SK-N-SH (cell line): ENCODE data around the gene VASH2. TPM values are rescaled to one million over a fixed set of nuclear protein-coding genes. Genes with fewer than 3 reads are reported as not detected.

Source experiments
- CTCF ChIA-PET: fragments of 300-600, 350-600 bp; formaldehyde crosslinking; extraction: SDS; loops from one replicate; lab custom pipeline; 2021; lab: Yijun Ruan, JAX
- POLR2A ChIA-PET: fragments of 350-600 bp; sonication (Branson Sonifier 250); formaldehyde crosslinking; extraction: SDS; loops from one replicate; lab custom pipeline; 2020; ENCODE audit warnings: antibody characterized with exemption, inconsistent platforms; lab: Yijun Ruan, JAX
- DNase-seq: peaks from one replicate; pipeline ENCODE4 v3.0.0; 2012
- H2AFZ ChIP-seq: fragments of 200-600 bp; sonication (generic); 2 replicates; pipeline ENCODE4 v1.8.1; 2016; ENCODE audit warnings: antibody characterized with exemption, mild to moderate bottlenecking, low read depth
- H3F3A ChIP-seq: fragments of 200-600 bp; sonication (generic); replicated peaks from 2 replicates; pipeline ENCODE3; 2016; ENCODE audit warnings: antibody characterized with exemption, mild to moderate bottlenecking; ENCODE audit not compliant: insufficient read depth
- H3K27ac ChIP-seq, 2 experiments: fragments of 200-500 bp in 1 of 2; fragments of 200-600 bp in 1 of 2; sonication (Bioruptor generic) in 1 of 2; sonication (generic), shearing (Covaris generic) in 1 of 2; 2 replicates each; pipeline versions ENCODE4 v1.5.1 to v1.6.1; 2014 to 2016; ENCODE audit warnings: low read depth in 2 of 2, inconsistent platforms in 1 of 2, low read length in 1 of 2, mild to moderate bottlenecking in 1 of 2, mixed read lengths in 1 of 2
- H3K27me3 ChIP-seq: fragments of 200-600 bp; sonication (generic), shearing (Covaris generic); 2 replicates; pipeline ENCODE4 v1.6.1; 2016; ENCODE audit warnings: mixed run types; ENCODE audit not compliant: insufficient read depth
- H3K36me3 ChIP-seq, 2 experiments: fragments of 200-500 bp in 1 of 2; fragments of 200-600 bp in 1 of 2; sonication (Bioruptor generic) in 1 of 2; sonication (generic) in 1 of 2; replicated peaks in 1 of 2; 2 replicates each; pipeline versions ENCODE3 to v1.5.1; 2014 to 2016; ENCODE audit warnings: low read length in 1 of 2, mild to moderate bottlenecking in 1 of 2; ENCODE audit not compliant: insufficient read depth in 2 of 2, control insufficient read depth in 1 of 2
- H3K4me1 ChIP-seq, 2 experiments: fragments of 200-500 bp in 1 of 2; fragments of 200-600 bp in 1 of 2; sonication (Bioruptor generic) in 1 of 2; sonication (generic), shearing (Covaris generic) in 1 of 2; 2 replicates each; pipeline versions ENCODE4 v1.5.1 to v1.6.1; 2014 to 2016; ENCODE audit warnings: low read depth in 1 of 2, low read length in 1 of 2, mixed run types in 1 of 2; ENCODE audit not compliant: insufficient read depth in 2 of 2, control insufficient read depth in 1 of 2
- H3K4me2 ChIP-seq: fragments of 200-600 bp; sonication (generic), shearing (Covaris generic); 2 replicates; pipeline ENCODE4 v1.6.1; 2017; ENCODE audit warnings: mixed run types
- H3K4me3 ChIP-seq, 2 experiments: fragments of 200-500 bp in 1 of 2; fragments of 200-600 bp in 1 of 2; sonication (Bioruptor generic) in 1 of 2; sonication (generic), shearing (Covaris generic) in 1 of 2; 2 replicates each; pipeline versions ENCODE4 v1.5.1 to v1.8.1; 2014 to 2016; ENCODE audit warnings: low read depth in 2 of 2, inconsistent platforms in 1 of 2, low read length in 1 of 2, mild to moderate bottlenecking in 1 of 2, mixed read lengths in 1 of 2, moderate library complexity in 1 of 2
- H3K79me2 ChIP-seq: fragments of 200-600 bp; sonication (generic); 2 replicates; pipeline ENCODE4 v1.8.1; 2017; ENCODE audit warnings: mild to moderate bottlenecking; ENCODE audit not compliant: insufficient read depth
- H3K9ac ChIP-seq: fragments of 200-600 bp; sonication (generic); 2 replicates; pipeline ENCODE4 v1.6.1; 2017; ENCODE audit warnings: mixed run types
- H3K9me2 ChIP-seq: fragments of 200-600 bp; sonication (generic); 2 replicates; pipeline ENCODE4 v1.6.1; 2017; ENCODE audit warnings: mixed run types
- H3K9me3 ChIP-seq: fragments of 200-600 bp; sonication (generic); 2 replicates; pipeline ENCODE4 v1.6.1; 2017; ENCODE audit warnings: mixed run types, mild to moderate bottlenecking, moderate library complexity
- H4K20me1 ChIP-seq: fragments of 200-600 bp; sonication (generic); 2 replicates; pipeline ENCODE4 v1.6.1; 2017; ENCODE audit warnings: mild to moderate bottlenecking, mixed run types; ENCODE audit not compliant: insufficient read depth
- CTCF ChIP-seq: fragments of 200-600 bp; sonication (generic); IDR thresholded peaks from 2 replicates; pipeline ENCODE4 v1.6.1; 2017; ENCODE audit warnings: antibody characterized with exemption, mild to moderate bottlenecking, moderate library complexity
- ELF1 ChIP-seq: IDR thresholded peaks from 2 replicates; pipeline ENCODE4 v1.4.0; 2012
- EZH2phosphoT487 ChIP-seq: fragments of 200-600 bp; sonication (generic); IDR thresholded peaks from 2 replicates; pipeline ENCODE4 v1.6.1; 2017; ENCODE audit warnings: low read depth, mixed run types, mild to moderate bottlenecking, antibody characterized with exemption, moderate library complexity, borderline replicate concordance
- FOSL2 ChIP-seq: IDR thresholded peaks from 2 replicates; pipeline ENCODE4 v1.4.0; 2012; ENCODE audit warnings: low read depth, mild to moderate bottlenecking, moderate library complexity, borderline replicate concordance
- FOXJ3 ChIP-seq: sonication (generic); formaldehyde crosslinking; IDR thresholded peaks from 2 replicates; pipeline ENCODE4 v1.5.1; 2020; ENCODE audit warnings: mild to moderate bottlenecking, missing genetic modification reagents
- FOXM1 ChIP-seq: IDR thresholded peaks from 2 replicates; pipeline ENCODE4 v1.4.0; 2012; ENCODE audit warnings: low read depth, mild to moderate bottlenecking
- GATA2 ChIP-seq: sonication (generic); formaldehyde crosslinking; IDR thresholded peaks from 2 replicates; pipeline ENCODE4 v1.5.0; 2020; ENCODE audit warnings: mild to moderate bottlenecking, missing genetic modification reagents
- NFIC ChIP-seq: IDR thresholded peaks from 2 replicates; pipeline ENCODE4 v1.4.0; 2012; ENCODE audit warnings: borderline replicate concordance
- REST ChIP-seq: IDR thresholded peaks from 2 replicates; pipeline ENCODE4 v1.6.1; 2012; ENCODE audit warnings: mild to moderate bottlenecking, low read depth, low read length, moderate library complexity
- TCF12 ChIP-seq: IDR thresholded peaks from 2 replicates; pipeline ENCODE4 v1.4.0; 2012
- WGBS: methylation state at CpG from one replicate; pipeline ENCODE4 v1.1.6; 2017; ENCODE audit warnings: low lambda C conversion rate; 5-methylcytosine and 5-hydroxymethylcytosine counted together
- polyA plus RNA-seq, 3 experiments: library from polyadenylated mRNA; depleted of rRNA; stranded (reverse); fragments of >200 nt; gene quantifications; 2 replicates each; pipeline ENCODE4 v1.2.3, GENCODE V29; 2012
- TF ChIP-seq, protein P1 (sequence below): IDR thresholded peaks from 2 replicates; pipeline ENCODE4 v1.4.0; 2012; ENCODE audit warnings: low read depth, borderline replicate concordance
- TF ChIP-seq, protein P2 (sequence below): fragments of 150-350 bp; IDR thresholded peaks from 2 replicates; pipeline ENCODE4 v1.6.1; 2016; ENCODE audit warnings: mild to moderate bottlenecking, low read depth, low read length

The VASH2 gene
- polyA plus RNA-seq, 1 of the 3 experiments (the other 2 are of a cell fraction) = 0.41 TPM

GRCh38 chr1:212928323-212929291 is 21.7 kb upstream of the VASH2 start:
- Histone ChIP-seq H3K9ac (no peak overlapping the region), H3K4me2 (peak overlapping the region; percentile 62), H3K27ac (peak overlapping the region in 1 of 2 experiments; percentile 39; a peak in 2 of 4 replicates), H3K27me3 (no peaks in the 10 kb centered on the region), H2AFZ (peak overlapping the region; percentile 84; the same call in 1 of the 2 replicates), H3K9me2 (no peaks in the 10 kb centered on the region), H3K36me3 (no peaks in the 10 kb centered on the region), H3F3A (no peaks in the 10 kb centered on the region), H3K4me1 (peaks cover 7 to 13% of the 10 kb centered on the region in 2 experiments; a peak in 3 of 4 replicates), H3K9me3 (no peaks in the 10 kb centered on the region), H3K4me3 (no peak overlapping the region), H4K20me1 (no peaks in the 10 kb centered on the region), H3K79me2 (no peaks in the 10 kb centered on the region)
- TF ChIP-seq GATA2 (CRISPR knock-in tag) (peak; percentile 52), FOXM1 (no peak), TCF12 (peak; percentile 24; the same call in 1 of the 2 replicates), FOSL2 (0 out of 2 replicates have a peak, but pooled peaks have one; percentile 3)
- TF ChIP-seq, protein P1, sequence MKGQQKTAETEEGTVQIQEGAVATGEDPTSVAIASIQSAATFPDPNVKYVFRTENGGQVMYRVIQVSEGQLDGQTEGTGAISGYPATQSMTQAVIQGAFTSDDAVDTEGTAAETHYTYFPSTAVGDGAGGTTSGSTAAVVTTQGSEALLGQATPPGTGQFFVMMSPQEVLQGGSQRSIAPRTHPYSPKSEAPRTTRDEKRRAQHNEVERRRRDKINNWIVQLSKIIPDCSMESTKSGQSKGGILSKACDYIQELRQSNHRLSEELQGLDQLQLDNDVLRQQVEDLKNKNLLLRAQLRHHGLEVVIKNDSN = no peak
- TF ChIP-seq, protein P2, sequence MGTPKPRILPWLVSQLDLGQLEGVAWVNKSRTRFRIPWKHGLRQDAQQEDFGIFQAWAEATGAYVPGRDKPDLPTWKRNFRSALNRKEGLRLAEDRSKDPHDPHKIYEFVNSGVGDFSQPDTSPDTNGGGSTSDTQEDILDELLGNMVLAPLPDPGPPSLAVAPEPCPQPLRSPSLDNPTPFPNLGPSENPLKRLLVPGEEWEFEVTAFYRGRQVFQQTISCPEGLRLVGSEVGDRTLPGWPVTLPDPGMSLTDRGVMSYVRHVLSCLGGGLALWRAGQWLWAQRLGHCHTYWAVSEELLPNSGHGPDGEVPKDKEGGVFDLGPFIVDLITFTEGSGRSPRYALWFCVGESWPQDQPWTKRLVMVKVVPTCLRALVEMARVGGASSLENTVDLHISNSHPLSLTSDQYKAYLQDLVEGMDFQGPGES = no peak
- ChIA-PET POLR2A (no interaction called here), CTCF (no interaction called here)
- peak; percentile 49 for DNase-seq
- WGBS = 47% methylated on average over 10 of the region's 10 CpGs

GRCh38 chr1:212930986-212931678 is 19.2 kb upstream of the VASH2 start:
- POLR2A ChIA-PET = no interaction called here
- DNase-seq = no peak
- TF ChIP-seq FOXJ3 (CRISPR knock-in tag) (no peak), ELF1 (no peak), NFIC (no peak), EZH2phosphoT487 (no peak), REST (no peak), CTCF (no peak), GATA2 (CRISPR knock-in tag) (no peak)
- TF ChIP-seq, all 33 proteins: peak for 0
- Histone ChIP-seq H2AFZ (no peak overlapping the region), H3K27me3 (no peaks in the 10 kb centered on the region; the same call in 1 of the 2 replicates), H3F3A (no peaks in the 10 kb centered on the region), H3K79me2 (no peaks in the 10 kb centered on the region), H3K4me3 (no peak overlapping the region), H3K9me2 (no peaks in the 10 kb centered on the region), H3K36me3 (no peaks in the 10 kb centered on the region), H3K9ac (no peak overlapping the region), H3K9me3 (no peaks in the 10 kb centered on the region), H4K20me1 (no peaks in the 10 kb centered on the region), H3K4me1 (peaks cover 7 to 13% of the 10 kb centered on the region in 2 experiments; a peak in 3 of 4 replicates), H3K4me2 (no peak overlapping the region), H3K27ac (no peak overlapping the region)
- 69% methylated on average over 10 of the region's 10 CpGs for WGBS
- CTCF ChIA-PET = interaction anchor here (0.6 to 1.2 kb wide), 2 partner anchors 59 to 234 kb away, joined by 3 to 4 read pairs; no protein-coding TSS in a partner anchor
